Activated CD8-positive, alpha-beta memory T cell treated with anti-CD3 and anti-CD28 coated beads, Interleukin-2, amount 50 U/mL, for 24 hours (primary cell): ENCODE results near the gene CBX8.

Source experiments
- DNase-seq: peaks from one replicate; pipeline ENCODE4 v3.0.0-alpha.2; 2020; ENCODE audit errors: extremely low read depth

Gene CBX8

DNA sequence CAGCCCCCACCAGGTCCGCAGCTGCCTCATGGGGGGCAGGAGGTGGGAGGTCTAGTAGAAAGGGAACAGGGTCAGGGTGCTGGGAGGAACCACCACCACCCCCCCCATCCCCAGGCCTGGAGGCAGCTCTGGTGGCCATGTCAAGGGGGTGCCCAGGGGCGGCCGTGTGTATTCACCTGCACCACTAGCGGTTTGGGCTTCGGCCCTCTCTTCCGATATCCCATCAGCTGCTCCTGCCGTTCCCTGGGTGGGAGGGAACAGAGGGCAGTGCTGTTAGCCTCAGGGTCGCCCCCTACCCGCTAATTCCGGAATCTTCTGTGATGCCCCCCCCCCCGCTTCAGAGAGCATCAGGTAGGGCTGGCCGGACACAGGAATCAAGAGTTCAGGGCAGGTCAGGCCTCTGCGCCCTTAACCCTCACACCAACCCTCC lies 38.6 kb upstream of the CBX8 start:
- no peak for DNase-seq

DNA sequence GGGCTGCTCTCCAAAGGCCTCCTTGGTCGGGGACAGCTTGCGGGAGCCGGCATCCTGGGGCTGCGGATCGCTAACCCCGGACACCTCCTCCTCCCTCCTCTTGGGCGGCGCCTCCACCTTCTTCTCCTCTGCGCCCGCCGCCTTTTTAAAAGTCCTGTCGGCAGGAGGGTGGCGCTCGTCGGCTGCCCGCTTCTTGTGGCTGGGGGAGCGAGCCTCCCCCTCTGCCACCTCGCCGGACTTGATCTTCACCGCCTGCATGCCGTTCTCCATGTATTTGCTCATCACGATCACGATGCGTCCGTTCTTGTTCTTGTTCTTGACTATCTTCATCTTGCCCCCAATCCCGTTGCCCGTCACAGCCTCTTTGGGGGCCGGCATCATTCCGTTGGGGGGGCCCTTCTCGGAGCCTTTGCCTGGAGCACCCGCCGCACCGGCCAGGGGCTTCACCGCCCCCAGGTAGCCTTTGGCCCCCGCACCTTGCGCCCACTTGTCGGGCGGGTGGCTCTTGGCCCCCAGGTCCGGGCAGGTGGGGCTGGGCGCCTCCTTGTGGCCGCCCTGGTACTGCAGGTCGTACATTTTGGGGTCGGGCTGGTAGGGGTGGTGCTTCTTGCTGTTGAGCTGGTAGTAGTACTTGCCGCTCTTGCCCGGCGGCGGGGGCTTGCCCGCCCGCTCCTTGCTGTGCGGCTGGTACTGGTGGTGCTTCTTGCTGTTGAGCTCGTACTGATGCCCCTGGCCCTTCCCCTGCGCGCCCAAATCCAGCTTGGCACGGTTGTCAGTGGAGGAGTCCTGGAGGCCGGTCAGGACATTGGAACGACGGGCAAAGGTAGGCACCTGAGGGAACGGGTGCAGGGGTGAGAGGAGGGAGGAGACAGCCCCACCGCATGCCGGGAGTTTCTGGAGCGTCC lies 37.9 kb upstream of the CBX8 start:
- DNase-seq = no peak

DNA sequence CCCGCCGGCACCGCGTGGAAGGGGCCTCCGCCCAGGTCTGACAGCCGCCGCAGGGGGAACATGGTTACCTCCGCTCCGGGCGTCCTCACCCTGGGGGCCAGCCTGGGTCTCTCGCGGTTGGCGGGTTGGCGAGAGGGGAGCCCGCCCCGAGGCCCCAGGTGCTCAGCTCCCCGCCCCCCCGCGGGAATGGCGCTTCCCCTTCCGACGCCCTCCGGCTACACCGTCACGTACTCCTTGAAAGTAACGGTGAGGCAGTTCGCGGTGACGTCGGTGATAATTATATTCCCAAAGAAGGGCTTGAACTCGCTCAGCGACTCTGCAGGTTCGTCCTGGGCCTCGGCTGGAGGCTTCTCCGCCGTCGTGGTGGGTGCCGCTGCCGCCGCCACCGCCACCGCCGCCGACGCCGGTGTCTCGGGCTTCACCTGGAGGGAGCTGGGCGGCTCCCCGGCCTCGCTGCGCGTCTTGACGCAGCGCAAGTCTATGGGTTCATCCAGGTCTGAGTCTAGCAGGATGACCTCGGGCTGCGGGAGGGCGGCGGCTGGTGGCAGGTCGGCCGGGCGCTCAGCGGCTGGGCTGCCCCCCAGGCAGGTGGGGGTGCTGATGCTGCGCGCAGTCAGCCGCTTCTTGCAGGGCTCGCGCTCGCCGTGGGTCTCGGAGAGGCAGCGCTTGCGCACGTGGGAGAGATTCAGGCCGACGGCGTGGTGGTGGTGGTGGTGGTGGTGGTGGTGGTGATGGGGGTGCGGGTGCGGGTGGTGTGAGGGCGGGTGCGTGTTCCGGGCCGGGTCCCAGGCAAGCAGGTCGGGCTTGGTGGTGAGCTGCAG lies 37.1 kb upstream of the CBX8 start:
- no peak for DNase-seq

DNA sequence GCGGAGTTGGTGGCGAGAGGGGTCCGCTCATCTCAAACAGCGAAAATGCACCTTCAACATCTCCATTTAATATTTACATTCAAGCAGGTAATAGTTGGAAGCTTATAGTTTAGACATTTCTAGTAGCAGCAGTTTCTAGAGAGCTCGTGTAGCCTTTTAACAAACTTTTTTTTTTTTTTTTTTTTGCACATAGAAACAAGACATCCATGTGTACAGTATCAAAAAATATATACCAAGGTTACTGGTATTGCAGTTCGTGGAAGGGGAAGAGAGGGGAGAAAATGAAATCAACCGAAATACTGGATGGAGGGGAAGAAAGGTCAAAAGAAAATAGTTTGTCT lies 36.2 kb upstream of the CBX8 start:
- DNase-seq = no peak

DNA sequence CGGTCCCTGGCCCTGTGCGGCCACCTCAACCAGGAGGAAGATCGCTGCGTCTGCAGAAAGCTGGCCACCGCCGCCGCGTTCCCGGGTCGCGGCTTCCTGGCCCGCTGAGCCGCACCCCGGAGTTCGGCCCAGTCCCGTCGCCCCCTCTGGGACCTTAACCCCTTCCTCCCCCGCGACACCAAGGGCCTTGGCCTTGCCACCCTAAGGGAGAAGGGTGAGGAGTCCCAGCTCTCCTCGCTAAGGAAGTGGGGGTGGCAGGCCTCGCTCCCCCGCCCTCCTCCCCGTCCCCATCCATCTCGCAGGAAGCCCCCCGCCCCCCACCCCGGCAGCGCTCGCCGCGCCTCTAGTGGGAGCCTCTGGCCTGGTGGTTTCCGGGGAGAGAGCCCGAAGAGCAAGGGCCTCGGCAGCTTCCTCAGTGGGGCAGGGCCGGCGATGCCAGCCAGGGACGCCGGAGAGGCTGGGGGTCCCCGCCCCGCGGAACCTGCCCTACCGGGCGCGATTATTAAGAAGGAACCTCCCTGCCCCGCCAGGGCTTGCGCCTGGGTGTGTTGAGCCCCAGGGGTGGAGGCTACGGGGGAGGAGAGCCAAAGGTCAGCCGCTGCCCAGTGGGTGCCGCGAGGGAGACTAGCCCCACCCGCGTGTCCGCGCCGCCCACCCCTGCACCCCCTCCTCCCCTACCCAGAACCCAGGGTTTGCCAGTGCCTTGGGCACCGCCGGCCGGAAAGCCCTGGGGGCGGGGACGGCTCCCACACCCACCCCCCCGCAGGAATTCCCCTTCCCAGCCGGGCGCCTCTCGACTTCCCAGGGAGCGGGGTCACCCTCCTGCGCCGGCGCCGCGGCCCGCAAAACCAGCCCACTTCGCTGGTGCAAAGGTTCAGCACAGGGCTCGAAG lies 35.6 kb upstream of the CBX8 start:
- no peak for DNase-seq

- DNase-seq = no peak
Measured at GRCh38 chr17:79831265-79832217, 34.7 kb upstream of the CBX8 start.

GRCh38 chr17:79830763-79831264 lies 33.9 kb upstream of the CBX8 start:
- no peak for DNase-seq

- DNase-seq = no peak
Measured at GRCh38 chr17:79830303-79830702, 33.4 kb upstream of the CBX8 start.

GRCh38 chr17:79829457-79829856 lies 32.6 kb upstream of the CBX8 start:
- DNase-seq = no peak

DNA sequence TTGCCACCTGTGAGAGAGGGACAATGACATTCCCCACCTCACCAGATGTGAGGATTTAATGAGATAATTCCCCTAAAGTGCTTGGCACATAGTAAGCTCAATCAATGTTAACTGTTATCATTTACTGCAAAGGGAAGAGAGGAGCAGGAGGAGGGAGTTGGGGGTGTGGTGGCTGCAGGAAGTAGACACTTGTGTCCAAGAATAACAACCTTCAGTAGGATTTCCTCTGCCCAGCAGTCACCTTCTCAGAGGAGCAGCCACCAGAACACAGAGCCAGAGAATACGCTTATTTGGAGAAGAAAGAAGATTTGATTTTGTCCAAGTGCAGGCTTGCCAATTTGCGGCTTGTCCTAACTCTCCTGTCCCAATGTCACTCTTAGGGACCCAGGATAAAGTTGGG lies 32.1 kb upstream of the CBX8 start:
- no peak for DNase-seq

DNA sequence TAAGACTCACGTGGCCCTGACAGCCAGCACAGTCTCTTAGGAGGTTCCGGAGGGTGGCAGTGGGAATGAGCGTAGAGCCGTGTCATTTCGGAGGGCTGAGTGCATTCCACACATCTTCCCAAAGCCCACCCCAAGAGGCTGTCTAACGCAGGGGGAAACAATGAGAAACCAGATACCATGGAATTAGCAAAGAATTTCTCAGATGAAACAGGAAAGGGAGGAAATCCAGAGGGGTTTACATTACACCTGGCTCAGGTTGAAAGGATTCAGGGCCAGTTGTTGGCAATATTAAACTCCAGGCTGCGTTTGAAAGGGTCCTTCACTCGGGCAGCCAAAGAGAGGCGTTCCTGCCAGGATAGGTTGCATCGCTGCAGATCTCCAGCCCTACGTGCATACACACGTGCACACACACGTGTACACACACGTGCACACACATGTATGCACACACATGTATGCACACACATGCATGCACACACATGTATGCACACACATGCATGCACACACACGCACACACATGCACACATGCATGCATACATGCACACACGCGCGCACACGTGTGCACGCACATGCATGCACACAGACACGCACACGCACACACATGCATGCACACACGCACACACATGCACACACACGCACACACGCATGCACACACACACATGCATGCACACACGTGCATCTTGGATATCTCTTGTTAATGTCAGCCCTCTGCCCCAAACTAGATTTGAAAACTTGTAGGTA lies 30.1 kb upstream of the CBX8 start:
- DNase-seq = no peak

- no peak for DNase-seq
Measured at GRCh38 chr17:79826204-79826680, 29.4 kb upstream of the CBX8 start.

GRCh38 chr17:79825580-79825921 lies 28.7 kb upstream of the CBX8 start:
- no peak for DNase-seq

DNA sequence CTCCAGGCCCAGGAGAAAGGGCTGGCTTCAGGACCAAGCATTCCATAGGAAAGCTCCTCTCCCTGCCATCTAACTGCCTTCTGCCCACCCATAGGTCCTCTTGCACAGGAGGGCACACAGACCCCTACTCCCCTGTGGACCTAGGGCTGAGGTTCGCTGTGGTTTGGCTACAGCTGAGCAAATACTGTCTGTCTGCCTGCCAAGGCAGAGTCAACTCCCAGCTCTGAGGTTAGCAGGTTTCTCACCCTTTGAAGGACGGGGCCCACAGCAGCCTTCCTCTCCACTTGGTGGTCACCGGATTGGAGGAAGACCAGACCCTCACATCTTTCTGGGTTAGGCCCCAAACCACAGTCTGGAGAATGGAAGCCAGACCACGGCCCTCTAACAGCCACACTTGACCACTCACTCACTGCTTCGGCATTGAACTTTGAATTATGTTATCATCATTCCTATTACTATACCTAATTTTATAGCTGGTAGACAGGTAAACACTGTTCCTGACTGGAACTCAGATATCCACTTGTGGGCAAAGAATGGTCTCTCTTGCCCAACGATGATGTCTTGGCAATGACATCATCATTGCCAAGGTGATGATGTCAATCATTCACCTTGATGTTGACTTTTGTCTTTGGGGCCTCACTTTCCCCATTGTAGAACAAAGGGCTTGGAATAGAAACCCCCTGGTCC lies 28.2 kb upstream of the CBX8 start:
- DNase-seq = no peak

GRCh38 chr17:79824234-79824633 lies 27.4 kb upstream of the CBX8 start:
- DNase-seq = no peak

DNA sequence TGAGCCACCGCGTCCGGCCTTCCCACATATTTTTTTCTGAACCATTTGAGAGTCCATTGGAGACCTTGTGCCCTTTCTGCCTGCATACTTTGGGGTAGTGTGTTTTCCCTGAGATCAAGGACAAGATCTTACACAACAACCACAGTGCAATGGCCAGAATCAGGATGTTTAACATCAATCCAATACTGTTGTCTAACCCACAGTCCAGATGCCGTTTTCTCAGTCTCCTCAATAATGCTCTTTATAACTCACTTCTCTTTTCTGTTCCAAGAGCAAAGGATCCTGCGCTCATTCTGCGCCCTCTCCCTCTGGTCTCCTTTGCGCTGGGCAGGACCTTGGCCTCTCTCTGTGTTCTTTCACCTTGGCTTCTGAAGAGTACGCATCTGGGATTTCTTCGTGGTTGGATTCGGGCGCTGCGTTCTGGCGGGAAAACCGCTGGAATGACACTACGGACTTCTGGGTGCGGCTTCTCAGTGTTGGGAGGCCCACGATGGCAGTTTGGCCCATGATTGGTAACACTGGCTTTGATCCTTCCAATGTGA lies 25.8 kb upstream of the CBX8 start:
- DNase-seq = no peak

DNA sequence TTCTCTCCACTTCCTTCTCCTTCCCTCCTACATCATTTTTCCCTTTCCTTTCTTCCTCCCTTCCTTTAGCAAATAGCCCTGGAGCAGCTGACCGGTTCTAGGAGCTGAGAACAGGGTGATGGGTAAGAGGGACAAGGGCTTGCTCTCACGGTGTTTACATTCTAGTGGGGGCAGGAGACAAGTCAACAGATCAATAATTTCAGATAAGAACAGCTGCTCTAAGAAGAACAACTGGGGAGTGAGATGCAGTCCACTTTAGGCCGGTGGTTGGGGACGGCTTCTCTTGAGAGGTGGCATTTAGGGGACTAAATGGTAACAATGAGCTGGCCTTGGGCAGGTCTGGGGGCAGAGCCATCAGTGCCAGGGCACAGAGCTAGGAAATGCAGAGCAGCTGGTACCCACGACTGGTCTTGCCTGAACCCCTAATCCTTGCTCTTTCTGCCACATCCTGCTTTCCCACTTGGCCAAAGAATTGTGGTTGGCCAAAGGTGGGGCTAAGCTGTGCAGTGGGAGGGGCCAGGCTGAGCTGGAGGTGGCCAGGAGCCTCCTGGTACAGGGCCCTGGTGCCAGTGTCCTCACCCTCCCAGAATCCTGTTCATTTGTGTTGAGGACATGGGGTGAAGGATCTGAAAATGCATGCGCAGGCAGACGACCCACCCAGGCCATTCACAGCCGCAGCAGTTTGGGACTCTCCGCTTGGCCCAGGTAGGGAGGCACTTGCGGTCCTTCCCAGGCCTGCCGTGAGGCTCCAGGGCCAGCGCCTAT lies 24.6 kb upstream of the CBX8 start:
- no peak for DNase-seq

DNA sequence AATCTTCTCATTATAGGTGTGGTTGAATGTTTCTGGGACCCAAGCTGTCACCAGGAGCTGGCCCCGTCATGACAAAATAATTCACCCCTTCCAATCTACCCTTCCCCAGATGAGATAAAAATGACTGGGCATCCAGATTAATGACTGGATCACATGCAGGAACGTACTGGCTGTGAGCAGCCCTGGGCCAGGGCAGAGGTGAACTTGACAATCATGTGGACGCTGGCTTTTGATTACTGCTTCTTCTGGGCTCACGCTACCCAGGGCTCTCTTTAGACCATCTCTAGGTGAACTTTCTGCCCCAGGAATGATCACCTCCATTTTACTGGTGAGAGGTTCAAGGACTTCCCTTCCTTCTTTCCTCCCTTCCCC lies 24.1 kb upstream of the CBX8 start:
- no peak for DNase-seq
